Measurements from ENCODE around the gene SPAG6.

- TF ChIP-seq POLR2AphosphoS5 (IDR thresholded peaks at IDR 0.05), result no peak
- no peak for TF ChIP-seq CTCF (IDR thresholded peaks at IDR 0.05 in 8 of 11, conservative IDR thresholded peaks at IDR 0.05 in 3 of 11)
These were observed 81.4 kb downstream of the SPAG6 start for GRCh38 chr10:22426653-22427052.

Data from spleen (tissue), 7 donors.